GM18870 (cell line): Measurements from ENCODE around the gene CTRB2.
"Not testable (repeated sequence)": the region's sequence is repeated elsewhere in the genome, so short reads cannot be mapped to it uniquely, and the experiment has no call there.

Source experiments
- ATAC-seq: cut with Tn5 transposase; IDR thresholded peaks from one replicate; pipeline ENCODE4 v1.9.1; 2021; ENCODE audit warnings: moderate library complexity; ENCODE audit not compliant: unreplicated experiment

Gene CTRB2

DNA sequence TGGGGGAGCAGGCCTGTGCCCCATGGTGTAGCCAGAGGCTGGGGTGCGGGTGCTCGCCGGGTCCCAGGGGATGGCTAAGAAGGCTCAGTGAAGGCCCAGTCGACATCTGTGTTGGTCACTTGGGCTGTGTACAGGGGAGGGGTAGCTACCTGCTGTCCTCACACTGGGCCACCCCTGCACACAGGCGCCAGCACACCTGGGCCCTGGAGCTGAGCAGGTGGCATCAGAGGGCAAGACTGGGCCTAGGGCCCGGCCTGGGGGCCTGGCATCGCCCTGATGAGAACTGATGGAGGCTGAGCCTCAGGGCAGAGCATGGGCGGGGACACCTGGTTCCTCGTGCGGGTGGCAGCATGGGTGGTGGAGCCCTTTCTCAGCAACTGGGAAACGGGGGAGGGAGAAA is 870 bp upstream of the CTRB2 start:
- no peak for ATAC-seq

DNA sequence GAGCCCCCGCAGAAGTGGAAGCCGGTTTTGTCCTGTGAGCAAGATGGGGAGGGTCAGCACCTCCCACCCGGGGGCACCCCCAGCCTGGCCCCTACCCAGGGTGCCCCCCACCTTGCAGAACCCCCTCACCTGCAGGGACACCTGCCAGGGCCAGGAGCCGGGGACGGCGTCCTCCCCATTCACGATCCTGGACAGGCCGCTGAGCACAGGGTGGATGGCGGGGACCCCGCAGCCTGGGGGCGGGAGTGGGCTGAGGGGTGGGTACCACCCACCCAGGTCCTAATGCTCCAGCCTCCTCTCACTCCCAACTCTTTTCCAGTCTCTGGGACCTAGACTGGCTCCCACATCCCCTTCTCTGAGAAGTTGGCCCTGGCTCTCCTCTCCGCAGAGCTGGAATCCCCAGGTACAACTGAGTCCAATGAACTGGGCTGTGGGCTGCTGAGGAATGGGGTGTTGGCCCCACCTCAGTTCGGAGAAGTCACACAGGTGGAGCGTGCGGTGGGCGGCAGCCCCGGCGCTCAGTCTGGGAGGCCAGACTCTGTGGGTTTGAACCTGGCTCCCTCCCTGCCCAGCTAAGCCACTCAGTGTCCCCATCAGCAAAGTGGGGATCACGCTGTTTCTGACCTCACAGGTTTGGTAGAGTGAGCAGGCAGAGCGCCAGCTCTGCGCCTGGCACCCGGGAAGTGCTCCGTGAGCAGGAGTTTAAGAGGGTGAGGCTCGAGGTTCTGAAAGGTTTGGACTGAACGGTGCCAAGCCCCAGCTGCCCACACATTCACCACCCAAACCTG is 806 bp downstream of the CTRB2 start:
- not testable (repeated sequence) for ATAC-seq

DNA sequence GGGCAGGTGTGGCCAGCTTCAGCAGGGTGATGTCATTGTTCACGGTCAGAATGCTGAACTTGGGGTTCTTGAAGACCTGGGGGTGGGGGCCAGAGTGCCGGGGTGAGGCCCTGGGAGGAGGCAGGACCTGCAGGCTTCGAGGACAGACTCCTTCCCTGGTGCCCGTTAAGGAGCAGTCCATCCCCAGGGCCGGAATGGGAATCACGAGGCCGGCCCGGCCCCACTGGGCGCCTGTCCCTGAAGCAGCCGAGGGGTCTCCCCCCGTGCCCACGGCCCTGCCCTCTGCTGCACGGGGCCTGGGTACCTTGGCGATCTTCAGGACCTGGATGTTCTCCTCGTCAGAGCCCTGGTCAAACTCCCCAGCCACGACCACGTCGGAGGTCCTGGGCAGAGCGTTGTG is 1.5 kb downstream of the CTRB2 start:
- ATAC-seq: not testable (repeated sequence)

DNA sequence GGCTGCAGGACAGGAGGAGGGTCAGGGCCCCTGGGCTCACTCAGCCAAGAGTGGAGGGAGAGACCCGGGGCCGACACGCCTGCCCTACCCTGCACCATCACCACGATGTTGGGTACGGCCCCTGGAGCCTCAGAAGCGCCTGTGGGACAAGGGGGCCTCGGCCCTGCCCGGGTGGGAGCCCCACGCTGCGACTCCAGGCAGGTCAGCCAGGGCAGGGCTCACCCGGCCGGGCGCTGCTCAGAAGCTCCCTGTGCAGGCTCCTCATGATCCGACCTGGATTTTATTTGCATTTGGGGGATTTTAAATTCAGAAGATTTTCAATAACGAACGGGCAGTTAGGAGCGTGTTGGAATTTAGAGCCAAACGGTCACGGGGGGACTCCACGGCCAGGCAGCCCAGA is 2.1 kb downstream of the CTRB2 start:
- not testable (repeated sequence) for ATAC-seq

DNA sequence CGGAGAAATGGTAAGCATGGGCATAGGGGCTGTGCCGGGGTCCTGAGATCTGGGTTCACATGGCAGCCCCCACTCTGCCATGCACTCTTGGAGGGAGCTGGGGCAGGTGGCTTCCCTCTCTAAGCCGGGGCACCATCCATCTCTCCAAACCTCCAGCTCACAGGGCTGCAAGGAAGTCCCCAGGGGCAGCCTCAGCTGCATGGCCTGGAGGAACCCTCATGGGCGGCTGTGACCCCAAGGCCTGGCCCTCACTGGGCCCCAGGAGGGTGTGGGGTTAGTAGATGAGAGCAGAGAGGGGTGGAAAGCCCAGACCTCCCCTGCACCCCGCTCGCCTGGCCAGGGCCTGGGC is 2.6 kb downstream of the CTRB2 start:
- no peak for ATAC-seq

DNA sequence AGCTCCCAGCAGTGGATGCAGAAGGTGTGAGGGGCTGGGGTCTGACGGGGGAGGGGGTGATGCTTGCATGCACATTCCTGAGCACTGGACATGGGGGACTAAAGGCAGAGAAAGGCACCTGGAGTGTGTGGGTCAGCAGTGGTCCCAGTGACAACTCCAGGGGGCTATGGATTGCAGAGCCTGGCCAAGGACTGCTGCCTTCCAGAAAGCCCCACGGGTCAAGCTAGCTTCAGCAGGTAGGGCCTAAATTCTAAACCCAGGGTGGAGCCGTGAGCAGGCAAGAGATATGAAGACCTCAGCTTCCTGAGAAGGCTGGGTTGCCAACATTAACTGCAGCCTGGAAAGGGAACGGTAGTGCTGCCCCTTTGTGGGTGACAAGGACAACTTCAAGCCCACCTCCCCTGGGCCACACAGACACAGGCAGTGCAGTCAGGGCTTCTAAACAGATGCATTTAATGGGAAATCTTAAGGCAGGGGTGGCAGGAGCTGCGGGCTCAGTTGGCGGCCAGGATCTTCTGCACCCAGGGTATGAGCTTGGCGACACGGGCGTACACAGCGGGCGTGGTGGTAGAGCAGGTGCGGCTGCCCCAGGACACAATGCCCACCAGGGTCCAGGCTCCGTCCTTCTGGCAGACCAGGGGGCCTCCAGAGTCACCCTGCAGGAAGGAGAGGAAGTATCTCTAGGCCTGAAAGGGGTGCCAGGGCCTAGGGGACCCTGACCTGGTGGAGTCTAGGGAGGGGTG is 3.1 kb downstream of the CTRB2 start:
- no peak for ATAC-seq

DNA sequence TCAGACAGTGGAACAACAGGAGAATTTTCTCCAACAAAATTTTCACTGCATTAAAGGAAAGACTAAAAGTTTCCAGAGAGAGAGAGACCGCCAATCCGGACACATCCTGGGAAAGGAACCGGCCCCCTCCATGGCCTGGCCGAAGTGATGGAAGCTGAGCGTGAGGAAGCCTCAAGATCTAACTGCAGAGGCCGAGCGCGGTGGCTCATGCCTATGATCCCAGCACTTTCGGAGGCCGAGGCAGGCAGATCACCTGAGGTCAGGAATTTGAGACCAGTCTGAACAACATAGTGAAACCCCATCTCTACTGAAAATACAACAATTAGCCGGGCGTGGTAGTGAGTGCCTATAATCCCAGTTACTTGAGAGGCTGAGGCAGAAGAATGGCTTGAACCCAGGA is 3.9 kb downstream of the CTRB2 start:
- ATAC-seq: no peak

DNA sequence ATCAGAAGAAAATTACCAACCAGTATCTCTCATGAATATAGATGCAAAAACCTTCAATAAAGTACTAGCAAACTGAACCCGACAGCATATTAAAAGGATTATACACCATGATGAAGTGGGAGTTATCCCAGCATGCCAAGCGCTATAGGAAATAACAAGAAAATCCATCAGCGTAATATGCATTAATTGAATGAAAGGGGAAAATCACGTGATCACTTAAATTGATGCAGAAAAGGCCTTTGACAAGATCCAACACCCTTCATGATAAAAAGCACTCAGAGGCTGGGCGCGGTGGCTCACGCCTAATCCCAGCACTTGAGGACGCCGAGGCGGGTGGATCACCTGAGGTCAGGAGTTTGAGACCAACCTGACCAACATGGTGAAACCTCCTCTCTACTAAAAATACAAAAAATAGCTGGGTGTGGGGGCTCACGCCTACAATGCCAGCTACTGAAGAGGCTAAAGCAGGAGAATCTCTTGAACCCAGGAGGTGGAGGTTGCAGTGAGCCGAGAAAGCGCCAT is 4.8 kb downstream of the CTRB2 start:
- ATAC-seq: no peak

DNA sequence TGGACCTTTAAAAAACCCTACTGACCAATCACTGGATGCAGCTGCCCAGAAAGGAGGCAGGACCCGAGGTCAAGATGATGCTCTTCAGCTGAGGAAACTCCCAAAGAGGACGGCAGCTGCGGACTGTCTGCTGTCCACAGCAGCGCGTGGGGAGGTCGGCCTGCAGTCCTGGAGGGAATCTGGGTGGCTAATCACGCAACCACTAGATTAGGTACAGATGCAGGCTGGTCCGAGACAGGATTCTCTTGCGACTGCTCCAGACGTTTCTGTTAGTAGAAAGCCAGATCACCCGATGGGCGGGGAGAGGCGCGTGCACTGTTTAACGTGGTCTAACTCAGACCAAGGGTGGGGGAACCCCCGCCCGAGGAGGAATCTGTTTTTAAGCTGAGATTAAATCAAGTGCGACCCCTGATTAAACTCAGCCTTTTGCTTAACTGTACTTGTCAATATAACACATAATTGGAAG is 8.8 kb downstream of the CTRB2 start:
- ATAC-seq: no peak

DNA sequence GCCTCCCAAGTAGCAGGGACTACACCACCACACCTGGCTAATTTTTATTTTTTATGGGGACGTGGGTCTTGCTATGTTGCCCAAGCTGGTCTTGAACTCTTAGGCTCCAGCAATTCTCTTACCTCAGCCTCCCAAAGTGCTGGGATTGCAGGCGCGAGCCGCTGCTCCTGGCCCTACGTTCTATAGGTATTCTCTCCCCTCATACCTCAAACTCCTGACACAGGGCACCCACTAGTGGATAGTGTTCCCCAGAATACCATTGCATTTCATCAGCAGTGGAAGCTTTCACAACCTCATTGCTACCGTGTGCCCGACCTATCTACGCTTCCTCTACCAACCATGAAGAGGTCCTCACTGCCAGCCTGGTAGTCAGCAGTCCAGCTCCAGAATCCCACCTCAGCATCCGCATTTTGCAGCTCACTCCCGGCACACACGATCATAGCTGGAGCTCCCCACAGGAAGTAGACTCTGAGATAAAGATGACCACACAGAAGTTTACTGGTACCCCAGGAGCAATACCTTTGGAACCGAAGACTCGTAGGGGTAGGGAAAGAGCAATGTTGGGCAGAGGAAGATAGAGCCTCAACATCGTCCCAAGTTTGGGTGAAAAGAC is 9.3 kb downstream of the CTRB2 start:
- no peak for ATAC-seq

DNA sequence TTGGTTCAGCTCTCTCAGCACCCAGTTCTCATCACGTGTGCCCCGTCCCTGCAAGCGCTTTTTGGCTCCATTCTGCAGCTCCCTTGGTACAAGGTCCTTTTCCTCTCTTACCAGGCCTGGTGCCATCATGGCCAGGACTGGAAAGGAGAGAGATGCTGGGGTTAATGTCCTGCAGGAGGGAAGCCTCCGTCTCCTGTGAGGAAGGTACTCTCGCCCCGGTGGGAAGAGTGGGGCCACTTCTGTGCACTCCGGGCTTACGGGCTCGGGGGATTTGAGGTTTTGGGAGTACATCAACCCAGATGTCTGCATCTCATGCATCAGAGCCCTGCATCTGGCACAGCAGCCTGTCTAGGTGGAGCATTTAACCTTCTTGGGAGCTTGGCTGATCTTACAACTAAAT is 10.1 kb downstream of the CTRB2 start:
- no peak for ATAC-seq

DNA sequence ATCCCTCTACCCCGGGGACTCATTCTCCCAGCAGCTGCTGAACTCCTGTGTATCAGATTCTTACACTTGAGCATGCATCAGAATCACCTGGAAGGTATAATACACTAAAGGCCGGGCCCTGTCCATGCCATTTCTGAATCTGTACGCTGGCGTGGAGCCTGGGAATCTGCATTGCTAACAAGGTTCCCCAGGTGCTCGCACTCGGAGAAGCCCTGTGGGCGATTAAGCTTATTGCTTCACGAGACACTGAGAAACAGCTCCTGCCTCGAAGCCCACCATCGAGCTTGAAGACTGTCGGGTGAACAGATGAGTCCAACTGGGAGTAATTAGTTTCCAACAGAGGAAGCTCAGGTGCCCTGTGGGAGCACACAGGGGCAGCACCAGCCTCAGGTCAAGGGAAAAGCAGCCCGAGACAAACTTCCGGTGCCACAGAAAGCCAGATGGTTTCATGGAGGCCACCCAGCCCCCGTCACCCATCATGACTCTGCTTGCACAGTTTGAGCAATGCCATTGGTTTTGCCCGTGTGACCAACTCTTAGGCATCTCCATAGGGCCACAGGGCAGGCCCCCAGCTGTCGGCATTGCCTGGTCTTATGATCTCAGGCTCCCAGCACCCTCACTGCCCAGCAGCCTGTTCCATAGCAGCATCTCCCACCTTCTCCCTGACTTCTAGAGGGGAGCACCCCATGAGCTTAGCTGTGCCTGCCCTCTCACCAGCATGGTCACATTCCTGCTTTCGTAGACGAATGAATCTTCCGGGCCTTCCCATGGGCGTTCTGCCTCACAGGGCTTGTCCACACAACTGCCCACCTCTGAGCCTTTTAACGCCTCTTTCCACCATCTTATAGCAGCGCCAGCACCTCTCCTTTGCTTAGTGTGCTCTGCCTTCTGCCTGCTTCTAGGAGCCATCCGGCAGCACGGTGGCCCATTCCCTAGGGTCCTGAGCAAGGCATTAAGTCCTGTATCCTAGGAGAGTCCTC is 10.9 kb downstream of the CTRB2 start:
- ATAC-seq: no peak

DNA sequence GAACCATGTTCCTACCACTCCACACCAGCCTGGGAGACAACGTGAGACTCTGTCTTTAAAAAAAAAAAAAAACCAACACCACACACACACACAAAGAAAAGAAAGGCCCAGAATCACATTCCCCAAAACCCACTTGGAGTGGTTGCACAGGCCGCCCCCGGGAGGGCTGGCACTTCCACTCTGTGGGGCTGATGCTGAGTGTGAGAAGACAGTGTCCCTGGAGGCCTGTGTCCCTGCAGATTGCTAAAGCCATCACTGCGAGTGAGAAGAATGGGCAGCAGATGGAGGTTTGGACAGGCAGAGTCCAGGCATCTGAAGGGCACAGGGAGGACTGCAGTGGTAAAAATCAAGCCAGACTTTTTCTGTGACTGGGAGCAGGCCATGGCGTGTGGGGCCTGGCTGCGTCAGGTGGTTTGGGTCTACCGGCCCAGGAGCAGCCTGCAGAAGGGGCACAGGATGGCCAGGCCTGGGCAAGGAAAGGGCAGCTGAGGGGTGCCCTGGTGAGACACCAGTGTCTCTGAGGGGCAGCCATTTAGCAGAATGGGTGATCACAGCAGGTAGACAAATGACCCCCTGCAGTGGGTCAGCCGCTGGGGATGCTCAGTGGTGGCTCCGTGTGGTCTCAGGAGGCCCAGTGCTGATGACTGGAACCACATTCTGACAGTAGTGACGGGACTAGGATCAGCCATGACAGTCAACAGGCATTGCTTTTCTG is 13.1 kb downstream of the CTRB2 start:
- ATAC-seq: no peak

DNA sequence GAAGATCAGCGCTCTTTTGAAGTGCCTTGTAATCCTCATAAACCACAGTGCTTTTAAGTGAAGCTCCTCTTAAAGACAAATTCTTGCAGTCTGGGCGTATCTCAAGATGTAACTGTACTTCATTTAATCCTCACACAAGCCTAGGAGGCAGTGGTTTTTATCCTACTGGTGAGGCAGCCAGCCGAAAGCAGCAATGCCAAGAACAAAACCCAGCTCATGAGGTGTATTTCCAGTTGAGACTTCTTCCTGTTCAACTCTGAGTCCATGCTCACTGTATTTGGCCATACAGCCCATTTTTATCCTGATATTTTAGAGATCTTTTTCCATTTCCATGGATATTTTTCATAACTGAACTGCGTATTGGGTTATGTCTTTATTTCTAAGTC is 13.7 kb downstream of the CTRB2 start:
- ATAC-seq: no peak

DNA sequence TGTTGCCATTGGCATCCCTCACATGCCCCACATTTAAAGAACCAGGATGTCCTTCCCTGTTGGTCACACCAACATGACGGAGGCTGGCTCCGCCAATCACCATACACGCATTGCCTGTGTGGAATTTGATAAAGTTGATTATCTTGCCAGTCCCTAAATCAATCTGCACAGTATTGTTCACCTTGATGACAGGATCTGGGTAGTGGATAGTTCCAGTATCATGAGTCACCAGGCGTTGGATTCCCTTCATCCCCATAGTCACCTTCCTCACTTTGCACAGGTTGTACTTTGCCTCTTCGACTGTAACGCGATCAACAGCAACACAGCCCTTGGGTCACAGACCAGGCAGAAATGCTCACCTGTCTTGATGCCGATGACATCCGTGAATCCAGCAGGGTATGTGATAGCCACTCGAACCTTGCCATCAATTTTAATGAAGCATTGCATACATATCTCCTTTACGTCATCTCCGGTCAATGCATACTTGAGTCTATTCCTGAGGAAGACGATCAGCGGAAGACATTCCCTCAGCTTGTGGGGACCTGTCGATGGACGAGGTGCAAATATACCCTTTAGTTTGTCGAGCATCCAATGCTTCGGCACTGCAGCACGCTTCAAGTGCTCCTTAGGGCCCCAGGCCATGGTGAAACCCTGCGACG is 14.2 kb downstream of the CTRB2 start:
- no peak for ATAC-seq

DNA sequence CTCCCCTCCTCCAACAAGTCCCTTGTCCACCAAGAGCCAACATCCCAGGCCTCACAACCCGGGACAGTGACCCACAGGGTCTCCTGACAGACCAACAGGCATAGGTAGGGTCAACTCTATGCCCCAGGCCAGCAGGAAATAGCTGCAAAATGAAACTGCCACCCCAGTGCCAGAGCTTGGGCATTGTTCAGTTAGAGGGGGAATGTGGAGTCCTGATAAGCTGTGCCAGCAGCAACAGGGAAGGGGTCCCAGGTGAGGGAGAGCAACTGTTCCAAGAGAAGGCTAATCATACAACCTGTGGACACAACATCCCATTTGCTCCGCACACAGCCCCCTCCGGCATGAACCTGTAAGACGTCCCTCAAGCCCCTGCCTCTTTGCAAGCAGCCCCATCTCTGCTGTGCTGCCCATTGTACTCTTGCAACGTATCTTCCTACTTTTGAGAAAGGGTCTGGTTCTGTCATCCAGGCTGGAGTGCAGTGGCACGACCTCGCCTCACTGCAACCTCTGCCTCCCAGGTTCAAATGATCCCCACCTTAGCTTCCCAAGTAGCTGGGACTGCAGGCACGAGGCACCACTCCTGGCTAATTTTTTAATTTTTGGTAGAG is 17.2 kb downstream of the CTRB2 start:
- no peak for ATAC-seq

DNA sequence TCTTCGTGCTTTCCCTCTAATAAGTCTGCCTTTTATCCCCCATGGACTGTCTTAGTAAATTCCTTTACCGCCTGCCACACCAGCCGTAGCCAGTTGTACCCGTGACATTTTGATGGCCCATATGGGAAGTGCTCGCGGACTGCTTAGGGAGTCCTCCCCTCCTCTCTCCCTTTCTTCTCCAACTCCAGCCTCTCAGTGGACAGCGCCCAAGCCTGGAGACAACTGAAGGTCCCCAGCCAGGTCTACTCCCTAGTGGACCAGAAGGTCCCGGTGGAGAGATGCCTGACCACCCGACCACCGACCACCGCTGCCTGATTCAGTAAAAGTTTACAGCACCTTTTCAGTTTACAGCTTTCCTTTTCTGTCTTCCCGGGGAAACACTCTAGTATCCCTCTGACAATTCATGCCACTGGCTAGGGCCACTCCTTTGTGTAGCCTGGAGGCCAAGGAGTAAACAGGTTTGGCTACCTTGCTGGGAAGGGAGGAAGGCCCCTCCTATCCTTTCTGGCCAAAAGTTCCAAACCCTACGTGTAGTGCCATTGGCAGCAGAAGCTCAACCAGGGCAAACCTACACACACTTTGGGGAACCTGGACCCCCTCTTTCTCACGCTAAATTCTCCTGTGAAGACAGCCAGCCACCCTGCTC is 18.0 kb downstream of the CTRB2 start:
- ATAC-seq: no peak

DNA sequence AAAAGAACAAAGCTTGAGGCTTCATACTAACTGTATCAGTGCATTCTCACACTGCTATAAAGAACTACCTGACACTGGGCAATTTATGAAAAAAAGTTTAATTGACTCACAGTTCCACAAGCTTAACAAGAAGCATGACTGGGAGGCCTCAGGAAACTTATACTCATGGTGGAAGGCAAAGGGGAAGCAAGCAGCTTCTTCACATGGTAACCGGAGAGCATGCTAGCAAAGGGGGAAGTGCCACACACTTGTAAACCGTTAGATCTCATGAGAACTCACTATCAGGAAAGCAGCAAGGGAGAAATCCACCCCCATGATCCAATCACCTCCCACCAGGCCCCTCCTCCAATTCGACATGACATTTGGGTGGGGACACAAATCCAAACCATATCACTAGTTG is 25.3 kb downstream of the CTRB2 start:
- ATAC-seq: no peak

DNA sequence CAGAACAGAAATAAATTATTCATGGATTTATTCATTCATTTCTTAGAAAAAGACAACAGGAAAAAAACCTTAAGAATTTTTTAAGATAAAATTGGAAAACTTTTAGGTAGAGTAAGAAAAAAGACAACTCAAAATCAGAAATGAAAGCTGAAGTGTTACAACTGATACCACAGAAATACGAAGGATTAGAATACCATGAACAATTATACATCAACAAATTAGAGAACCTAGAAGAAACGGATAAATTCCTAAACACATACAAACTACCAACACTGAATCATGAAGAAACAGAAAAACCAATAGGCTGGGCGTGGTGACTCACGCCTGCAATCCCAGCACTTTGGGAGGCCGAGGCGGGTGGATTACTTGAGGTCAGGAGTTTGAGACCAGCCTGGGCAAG is 27.8 kb downstream of the CTRB2 start:
- no peak for ATAC-seq
